HepG2 (cell line): ENCODE results near the gene TPRG1L. TPM values are rescaled to one million over a fixed set of nuclear protein-coding genes. Genes with fewer than 3 reads are reported as not detected.

ENCODE experiments used
- ELF4 ChIP-seq: sonication (generic); formaldehyde crosslinking; IDR thresholded peaks from 2 replicates; pipeline ENCODE4 v1.5.0; 2020; ENCODE audit warnings: missing genetic modification reagents, mild to moderate bottlenecking, moderate library complexity, borderline replicate concordance
- EZH2 ChIP-seq: conservative IDR thresholded peaks from 2 replicates; pipeline ENCODE4 v1.6.1; 2012; ENCODE audit warnings: mild to moderate bottlenecking, low read depth, low read length, moderate library complexity
- KLF6 ChIP-seq: IDR thresholded peaks from 2 replicates; pipeline ENCODE4 v1.8.0; 2016; ENCODE audit warnings: missing biosample characterization, missing genetic modification reagents
- RAD21 ChIP-seq: fragments of 450-650 bp; formaldehyde crosslinking; IDR thresholded peaks from 2 replicates; pipeline ENCODE4 v1.5.0; 2020; ENCODE audit warnings: mild to moderate bottlenecking
- REPIN1 ChIP-seq: sonication (generic); formaldehyde crosslinking; IDR thresholded peaks from 2 replicates; pipeline ENCODE4 v1.8.0; 2022; ENCODE audit warnings: missing genetic modification reagents, low read depth, mild to moderate bottlenecking, borderline replicate concordance
- SMAD9 ChIP-seq: sonication (generic); formaldehyde crosslinking; IDR thresholded peaks from 2 replicates; pipeline ENCODE4 v1.5.1; 2020; ENCODE audit warnings: mild to moderate bottlenecking, missing genetic modification reagents
- SOX13 ChIP-seq, 3 experiments: fragments of 450-650 bp in 1 of 3; sonication (generic) in 1 of 3; formaldehyde crosslinking in 1 of 3; IDR thresholded peaks in 2 of 3; conservative IDR thresholded peaks in 1 of 3; 2 replicates each; pipeline versions ENCODE4 v1.5.0 to v1.6.1; 2016 to 2020; ENCODE audit warnings: antibody characterized with exemption in 1 of 3, mild to moderate bottlenecking in 1 of 3, missing compliant biosample characterization in 1 of 3, missing genetic modification reagents in 1 of 3, moderate library complexity in 1 of 3
- TOE1 ChIP-seq: sonication (generic); formaldehyde crosslinking; IDR thresholded peaks from 2 replicates; pipeline ENCODE4 v1.4.0; 2020; ENCODE audit warnings: mild to moderate bottlenecking, missing genetic modification reagents
- ZMYM3 ChIP-seq: sonication (generic); formaldehyde crosslinking; IDR thresholded peaks from 2 replicates; pipeline ENCODE4 v1.5.1; 2020; ENCODE audit warnings: mild to moderate bottlenecking, missing genetic modification reagents
- ZNF253 ChIP-seq: sonication (generic); formaldehyde crosslinking; IDR thresholded peaks from 2 replicates; pipeline ENCODE4 v1.8.0; 2022; ENCODE audit warnings: mild to moderate bottlenecking, missing genetic modification reagents, borderline replicate concordance
- ZNF563 ChIP-seq: sonication (generic); formaldehyde crosslinking; IDR thresholded peaks from 2 replicates; pipeline ENCODE4 v1.8.0; 2022; ENCODE audit warnings: mild to moderate bottlenecking, moderate library complexity, missing genetic modification reagents
- ZNF766 ChIP-seq: sonication (generic); formaldehyde crosslinking; IDR thresholded peaks from 2 replicates; pipeline ENCODE4 v1.5.0; 2020; ENCODE audit warnings: missing genetic modification reagents, borderline replicate concordance
- ZNF777 ChIP-seq: sonication (generic); formaldehyde crosslinking; IDR thresholded peaks from 2 replicates; pipeline ENCODE4 v1.4.0; 2020; ENCODE audit warnings: missing genetic modification reagents
- ZNF782 ChIP-seq: sonication (generic); formaldehyde crosslinking; IDR thresholded peaks from 2 replicates; pipeline ENCODE4 v1.4.0; 2020; ENCODE audit warnings: missing genetic modification reagents, mild to moderate bottlenecking, borderline replicate concordance
- ZSCAN22 ChIP-seq: sonication (generic); formaldehyde crosslinking; IDR thresholded peaks from 2 replicates; pipeline ENCODE4 v1.4.0; 2020; ENCODE audit warnings: mild to moderate bottlenecking, missing genetic modification reagents
- polyA plus RNA-seq, 8 experiments: library from polyadenylated mRNA; depleted of rRNA in 3 of 8; stranded (reverse) in 7 of 8; unstranded in 1 of 8; fragments of >200 nt; fragmentation: Illumina TruSeq in 4 of 8; extraction: Trizol in 4 of 8; gene quantifications; 2 replicates each; pipeline versions ENCODE4 v1.2.1 to v1.2.3, GENCODE V29; 2011 to 2016; ENCODE audit warnings: low read depth in 4 of 8, missing spikeins in 1 of 8, mixed read lengths in 1 of 8; ENCODE audit not compliant: insufficient read depth in 1 of 8
- total RNA-seq, 5 experiments: library from RNA; depleted of rRNA; stranded (reverse); fragments of >200 nt; fragmentation: Illumina TruSeq; extraction: Trizol; gene quantifications; 2 replicates each; pipeline ENCODE4 v1.2.3, GENCODE V29; 2016; ENCODE audit warnings: low read depth in 1 of 5
- TF ChIP-seq, protein P1 (sequence below): sonication (generic); formaldehyde crosslinking; IDR thresholded peaks from 2 replicates; pipeline ENCODE4 v1.4.0; 2020; ENCODE audit warnings: missing genetic modification reagents
- TF ChIP-seq, protein P2 (sequence below): sonication (generic); formaldehyde crosslinking; IDR thresholded peaks from 2 replicates; pipeline ENCODE4 v1.5.1; 2020; ENCODE audit warnings: mild to moderate bottlenecking, missing genetic modification reagents, moderate library complexity
- TF ChIP-seq, protein P3 (sequence below): sonication (generic); formaldehyde crosslinking; IDR thresholded peaks from 2 replicates; pipeline ENCODE4 v1.5.1; 2020; ENCODE audit warnings: missing genetic modification reagents, mild to moderate bottlenecking, borderline replicate concordance
- TF ChIP-seq, protein P4 (sequence below): sonication (generic); formaldehyde crosslinking; conservative IDR thresholded peaks from 2 replicates; pipeline ENCODE4 v1.4.0; 2020; ENCODE audit warnings: missing genetic modification reagents
- TF ChIP-seq, protein P5 (sequence below): sonication (generic); formaldehyde crosslinking; IDR thresholded peaks from 2 replicates; pipeline ENCODE4 v1.4.0; 2020; ENCODE audit warnings: missing genetic modification reagents, mild to moderate bottlenecking, borderline replicate concordance

Gene TPRG1L
- total and polyA plus RNA-seq, 2 of the 13 experiments (the other 11 are each of a cell fraction or from before 2014, with no cell fraction given): 21.3 to 37.4 TPM

DNA sequence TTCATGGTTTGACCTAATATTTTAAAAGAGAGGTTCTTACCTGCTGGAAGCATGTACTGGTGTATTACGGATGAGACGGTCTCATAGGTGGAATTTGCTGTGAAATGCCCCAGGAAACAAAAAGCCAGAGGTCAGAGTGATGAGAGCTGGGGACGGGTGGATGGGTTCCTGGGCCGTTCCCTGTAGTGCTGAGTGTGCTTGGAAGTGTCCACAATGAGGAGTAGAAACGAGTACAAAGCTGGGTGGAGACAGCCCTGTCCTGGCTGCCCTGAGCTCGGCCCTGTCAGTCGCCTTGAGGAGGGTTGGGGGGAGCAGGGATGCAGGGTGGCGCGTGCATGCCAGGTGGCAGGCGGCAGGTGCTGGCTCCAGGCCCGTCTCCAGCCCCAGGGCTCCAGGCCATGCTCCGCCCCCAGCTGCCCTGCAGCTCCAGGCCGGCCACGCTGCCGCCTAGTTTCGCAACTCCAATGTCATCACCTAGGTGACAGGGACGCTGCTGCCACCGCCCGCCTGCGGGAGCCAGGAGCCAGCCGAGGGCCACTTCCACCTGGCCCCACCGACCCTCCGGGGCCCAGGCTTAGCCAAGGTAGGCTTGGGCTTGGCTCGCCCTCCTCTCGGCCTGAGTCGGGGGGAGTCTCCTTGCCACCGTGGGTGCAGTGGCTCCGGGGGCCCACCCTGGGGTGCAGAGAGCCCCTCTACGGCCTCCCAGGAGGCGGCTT lies 43.9 kb downstream of the TPRG1L start (continued):
- TF ChIP-seq, protein P1, sequence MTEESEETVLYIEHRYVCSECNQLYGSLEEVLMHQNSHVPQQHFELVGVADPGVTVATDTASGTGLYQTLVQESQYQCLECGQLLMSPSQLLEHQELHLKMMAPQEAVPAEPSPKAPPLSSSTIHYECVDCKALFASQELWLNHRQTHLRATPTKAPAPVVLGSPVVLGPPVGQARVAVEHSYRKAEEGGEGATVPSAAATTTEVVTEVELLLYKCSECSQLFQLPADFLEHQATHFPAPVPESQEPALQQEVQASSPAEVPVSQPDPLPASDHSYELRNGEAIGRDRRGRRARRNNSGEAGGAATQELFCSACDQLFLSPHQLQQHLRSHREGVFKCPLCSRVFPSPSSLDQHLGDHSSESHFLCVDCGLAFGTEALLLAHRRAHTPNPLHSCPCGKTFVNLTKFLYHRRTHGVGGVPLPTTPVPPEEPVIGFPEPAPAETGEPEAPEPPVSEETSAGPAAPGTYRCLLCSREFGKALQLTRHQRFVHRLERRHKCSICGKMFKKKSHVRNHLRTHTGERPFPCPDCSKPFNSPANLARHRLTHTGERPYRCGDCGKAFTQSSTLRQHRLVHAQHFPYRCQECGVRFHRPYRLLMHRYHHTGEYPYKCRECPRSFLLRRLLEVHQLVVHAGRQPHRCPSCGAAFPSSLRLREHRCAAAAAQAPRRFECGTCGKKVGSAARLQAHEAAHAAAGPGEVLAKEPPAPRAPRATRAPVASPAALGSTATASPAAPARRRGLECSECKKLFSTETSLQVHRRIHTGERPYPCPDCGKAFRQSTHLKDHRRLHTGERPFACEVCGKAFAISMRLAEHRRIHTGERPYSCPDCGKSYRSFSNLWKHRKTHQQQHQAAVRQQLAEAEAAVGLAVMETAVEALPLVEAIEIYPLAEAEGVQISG: peak; percentile 76
- 0 out of 2 replicates have a peak, but pooled peaks have one; percentile 30 for TF ChIP-seq ZNF253 (CRISPR knock-in tag)
- no peak for TF ChIP-seq ZNF563 (CRISPR knock-in tag)
- no peak for TF ChIP-seq ELF4
- 0 out of 2 replicates have a peak, but pooled peaks have one; percentile 28 for TF ChIP-seq ZNF782 (CRISPR knock-in tag)
- no peak for TF ChIP-seq RAD21 (CRISPR knock-in tag)
- TF ChIP-seq, protein P2, sequence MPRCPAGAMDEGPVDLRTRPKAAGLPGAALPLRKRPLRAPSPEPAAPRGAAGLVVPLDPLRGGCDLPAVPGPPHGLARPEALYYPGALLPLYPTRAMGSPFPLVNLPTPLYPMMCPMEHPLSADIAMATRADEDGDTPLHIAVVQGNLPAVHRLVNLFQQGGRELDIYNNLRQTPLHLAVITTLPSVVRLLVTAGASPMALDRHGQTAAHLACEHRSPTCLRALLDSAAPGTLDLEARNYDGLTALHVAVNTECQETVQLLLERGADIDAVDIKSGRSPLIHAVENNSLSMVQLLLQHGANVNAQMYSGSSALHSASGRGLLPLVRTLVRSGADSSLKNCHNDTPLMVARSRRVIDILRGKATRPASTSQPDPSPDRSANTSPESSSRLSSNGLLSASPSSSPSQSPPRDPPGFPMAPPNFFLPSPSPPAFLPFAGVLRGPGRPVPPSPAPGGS: peak; percentile 72; the same call in 1 of the 2 replicates
- peak; percentile 78; the same call in 1 of the 2 replicates for TF ChIP-seq ZNF766
- peak; percentile 63; the same call in 1 of the 2 replicates for TF ChIP-seq REPIN1 (CRISPR knock-in tag)
- no peak for TF ChIP-seq TOE1 (CRISPR knock-in tag)
- TF ChIP-seq ZNF777 (CRISPR knock-in tag): no peak
- TF ChIP-seq SOX13 (IDR thresholded peaks at IDR 0.05): no peak
- TF ChIP-seq SOX13 (CRISPR knock-in tag; conservative IDR thresholded peaks at IDR 0.05 in 1 of 2, IDR thresholded peaks at IDR 0.05 in 1 of 2): peak in 1 of 2 experiments; percentile 57; a peak in 1 of 4 replicates
- TF ChIP-seq, protein P3, sequence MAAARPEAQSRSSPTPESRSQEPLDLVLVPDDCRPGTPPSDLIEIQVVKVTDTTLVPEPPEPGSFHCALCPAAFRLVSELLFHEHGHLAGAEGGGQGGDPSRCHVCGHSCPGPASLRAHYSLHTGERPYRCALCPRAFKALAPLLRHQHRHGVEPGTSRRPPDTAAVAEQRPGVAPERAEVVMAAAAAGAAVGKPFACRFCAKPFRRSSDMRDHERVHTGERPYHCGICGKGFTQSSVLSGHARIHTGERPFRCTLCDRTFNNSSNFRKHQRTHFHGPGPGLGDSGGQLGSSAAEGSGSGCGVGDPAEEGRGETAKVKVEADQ: 0 out of 2 replicates have a peak, but pooled peaks have one; percentile 32
- TF ChIP-seq EZH2: no peak
- no peak for TF ChIP-seq KLF6
- TF ChIP-seq ZSCAN22 (CRISPR knock-in tag): no peak
- TF ChIP-seq, protein P4, sequence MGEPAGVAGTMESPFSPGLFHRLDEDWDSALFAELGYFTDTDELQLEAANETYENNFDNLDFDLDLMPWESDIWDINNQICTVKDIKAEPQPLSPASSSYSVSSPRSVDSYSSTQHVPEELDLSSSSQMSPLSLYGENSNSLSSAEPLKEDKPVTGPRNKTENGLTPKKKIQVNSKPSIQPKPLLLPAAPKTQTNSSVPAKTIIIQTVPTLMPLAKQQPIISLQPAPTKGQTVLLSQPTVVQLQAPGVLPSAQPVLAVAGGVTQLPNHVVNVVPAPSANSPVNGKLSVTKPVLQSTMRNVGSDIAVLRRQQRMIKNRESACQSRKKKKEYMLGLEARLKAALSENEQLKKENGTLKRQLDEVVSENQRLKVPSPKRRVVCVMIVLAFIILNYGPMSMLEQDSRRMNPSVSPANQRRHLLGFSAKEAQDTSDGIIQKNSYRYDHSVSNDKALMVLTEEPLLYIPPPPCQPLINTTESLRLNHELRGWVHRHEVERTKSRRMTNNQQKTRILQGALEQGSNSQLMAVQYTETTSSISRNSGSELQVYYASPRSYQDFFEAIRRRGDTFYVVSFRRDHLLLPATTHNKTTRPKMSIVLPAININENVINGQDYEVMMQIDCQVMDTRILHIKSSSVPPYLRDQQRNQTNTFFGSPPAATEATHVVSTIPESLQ: no peak
- no peak for TF ChIP-seq SMAD9 (CRISPR knock-in tag)
- TF ChIP-seq ZMYM3 (CRISPR knock-in tag): peak; percentile 43; the same call in 1 of the 2 replicates
- TF ChIP-seq, protein P5, sequence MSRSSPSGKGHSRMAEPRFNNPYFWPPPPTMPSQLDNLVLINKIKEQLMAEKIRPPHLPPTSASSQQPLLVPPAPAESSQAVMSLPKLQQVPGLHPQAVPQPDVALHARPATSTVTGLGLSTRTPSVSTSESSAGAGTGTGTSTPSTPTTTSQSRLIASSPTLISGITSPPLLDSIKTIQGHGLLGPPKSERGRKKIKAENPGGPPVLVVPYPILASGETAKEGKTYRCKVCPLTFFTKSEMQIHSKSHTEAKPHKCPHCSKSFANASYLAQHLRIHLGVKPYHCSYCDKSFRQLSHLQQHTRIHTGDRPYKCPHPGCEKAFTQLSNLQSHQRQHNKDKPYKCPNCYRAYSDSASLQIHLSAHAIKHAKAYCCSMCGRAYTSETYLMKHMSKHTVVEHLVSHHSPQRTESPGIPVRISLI (CRISPR knock-in tag): peak; percentile 17; the same call in 1 of the 2 replicates
